DLD1 (cell line): ENCODE results near the gene NOTO.

Source experiments
- in situ Hi-C: cut with HindIII; loops from 2 replicates; pipeline ENCODE4 v1.10.0; 2017; ENCODE audit warnings: low sequenced_read_pairs

NOTO gene

DNA sequence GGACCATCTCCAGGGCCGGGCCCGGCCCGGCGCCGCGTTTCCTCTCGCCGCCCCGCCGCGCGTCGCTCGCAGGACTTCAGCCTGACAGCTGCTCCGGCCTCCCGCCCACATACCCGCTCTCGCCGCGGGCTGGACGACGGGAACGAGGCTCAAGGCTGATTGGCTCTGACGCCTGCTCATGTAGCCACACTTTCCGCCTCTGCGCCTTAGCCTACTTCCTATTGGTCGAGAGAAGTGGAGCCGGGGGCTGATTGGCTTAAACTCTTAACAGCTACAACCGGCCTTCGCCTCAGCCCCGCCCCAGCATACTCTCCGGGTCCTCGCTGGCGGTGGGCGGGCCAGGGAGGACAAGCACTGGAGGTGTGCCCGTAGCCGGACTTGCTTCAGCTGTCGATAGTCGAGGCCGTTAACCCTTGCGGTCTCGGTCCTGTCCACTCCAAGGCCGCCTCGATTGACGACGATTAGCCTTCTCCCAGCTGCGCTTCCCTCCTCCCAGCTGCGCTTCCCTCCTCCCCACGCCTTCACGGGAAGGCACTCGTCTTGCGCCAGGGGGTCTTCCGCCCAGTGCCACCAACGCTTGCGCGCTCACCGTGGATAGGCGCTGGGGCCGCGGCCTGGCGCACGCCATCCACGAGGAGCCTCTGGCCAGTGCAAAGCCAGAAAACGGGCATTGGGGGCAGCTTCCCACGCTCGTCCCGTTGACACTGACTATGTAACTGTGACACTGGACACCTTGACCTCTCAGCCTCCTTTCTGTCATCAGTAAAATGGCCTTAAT, 31.0 kb downstream of the NOTO start, which contains the start of gene PRADC1:
Gene PRADC1, minus strand, starts transcription at position 86 of the 778 bp plus-strand sequence. Its CDS starts 79 bp downstream, at position 7.
- in situ Hi-C loops: no loop called here

DNA sequence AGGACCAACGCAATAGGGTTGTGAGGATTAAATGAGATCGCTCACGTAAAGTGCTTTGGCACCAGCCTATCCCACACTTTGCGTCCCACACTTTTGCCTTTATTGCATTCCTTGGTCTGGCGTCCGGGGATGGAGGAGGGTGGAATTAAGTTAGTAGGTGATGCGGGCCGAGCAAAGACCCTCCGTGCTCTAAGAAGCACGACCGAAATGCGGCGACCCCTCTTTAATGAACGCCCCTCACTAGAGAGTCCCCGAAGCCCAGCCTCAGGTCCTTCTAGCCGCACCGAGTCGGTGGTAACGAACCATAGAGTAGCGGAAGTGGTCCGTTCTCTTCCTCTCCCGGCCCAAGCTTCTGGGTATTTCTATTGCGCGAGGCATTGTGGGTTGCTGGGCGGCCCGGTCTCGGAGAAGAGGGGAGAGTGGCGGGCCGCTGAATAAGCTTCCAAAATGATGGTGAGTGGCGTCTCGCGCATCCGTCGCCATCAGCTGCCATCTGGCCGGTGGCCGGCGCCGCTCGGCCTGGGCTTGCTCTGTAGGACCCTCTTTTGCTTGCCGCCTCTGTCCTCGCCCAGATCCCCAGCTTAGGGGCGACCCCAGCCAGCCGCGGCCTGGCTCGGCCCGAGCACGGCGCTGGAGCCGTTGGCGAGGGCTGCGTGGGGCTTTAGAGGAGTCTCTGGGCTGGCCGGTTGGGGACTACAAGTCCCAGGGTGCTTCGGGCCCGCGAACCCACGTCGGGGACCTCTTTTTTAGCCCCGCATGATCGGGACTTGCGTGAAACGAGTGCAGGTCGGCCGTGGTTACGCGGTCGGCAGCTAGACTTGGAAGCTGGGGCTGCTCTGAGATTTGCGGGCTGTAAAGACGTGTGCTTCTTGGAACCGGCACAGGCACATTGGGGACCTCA, 31.8 kb downstream of the NOTO start, which contains the start of gene CCT7:
Gene CCT7, plus strand, starts transcription at position 377 of the 901 bp plus-strand sequence. Its CDS starts 71 bp downstream, at position 448.
- in situ Hi-C loops: no loop called here

DNA sequence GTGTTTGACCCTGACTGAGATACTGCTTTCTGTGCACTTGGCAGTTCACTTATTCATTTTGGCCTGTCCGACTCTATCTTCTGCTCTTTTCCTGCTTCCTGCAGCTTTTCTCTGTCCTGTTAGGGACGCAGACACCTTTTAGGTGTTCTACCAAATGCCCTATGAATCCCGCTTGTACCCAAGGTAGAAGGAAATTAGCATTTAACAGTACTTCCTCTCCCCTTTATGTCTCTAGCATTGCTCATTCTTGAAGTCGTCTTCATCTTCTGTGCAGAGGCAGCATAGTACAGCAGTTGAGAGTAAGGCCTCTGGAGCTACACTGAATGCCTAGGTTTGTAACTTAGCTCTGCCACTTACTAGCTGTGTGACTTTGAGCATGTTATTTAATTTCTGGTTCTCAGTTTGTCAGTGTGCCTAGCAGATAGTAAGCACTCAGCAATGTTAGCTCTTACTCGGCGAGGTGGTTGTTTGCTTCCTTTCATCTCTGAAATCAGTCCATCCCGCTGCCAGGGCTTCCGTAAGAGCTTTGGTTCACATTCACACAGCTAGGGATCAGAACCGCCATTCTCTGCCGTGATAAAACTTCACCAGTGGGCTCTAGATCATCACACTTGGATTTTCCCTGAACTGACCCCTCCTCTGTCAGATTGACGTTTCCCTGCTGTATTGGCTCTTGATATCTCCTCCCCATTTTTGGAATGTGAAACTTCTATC, 33.1 kb downstream of the NOTO start:
- in situ Hi-C loops: loop anchor here (5.0 kb wide), 1 partner anchor 57 kb away; the partner anchor contains the start of gene EGR4

DNA sequence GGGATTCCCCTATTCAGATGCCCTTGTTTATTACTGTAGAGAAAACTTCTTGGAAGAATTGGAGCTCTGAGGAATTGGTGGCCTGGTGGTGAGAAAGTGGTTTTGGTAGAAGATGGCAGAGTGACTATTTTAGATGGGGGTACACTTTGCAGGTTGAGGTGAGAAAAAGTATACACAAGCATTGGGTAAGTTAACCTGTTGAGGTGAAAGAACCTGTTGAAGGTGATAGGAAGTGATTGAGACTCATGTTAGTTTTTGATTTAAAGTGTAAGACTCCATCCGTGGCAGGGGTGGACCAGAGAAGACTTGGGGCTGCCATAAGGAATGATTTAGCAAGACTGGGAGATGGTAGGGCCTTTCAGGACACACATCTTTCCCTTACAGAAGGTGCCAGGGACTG, 34.8 kb downstream of the NOTO start:
- in situ Hi-C loops: loop anchor here (5.0 kb wide), 1 partner anchor 55 kb away; the partner anchor contains the start of gene EGR4

DNA sequence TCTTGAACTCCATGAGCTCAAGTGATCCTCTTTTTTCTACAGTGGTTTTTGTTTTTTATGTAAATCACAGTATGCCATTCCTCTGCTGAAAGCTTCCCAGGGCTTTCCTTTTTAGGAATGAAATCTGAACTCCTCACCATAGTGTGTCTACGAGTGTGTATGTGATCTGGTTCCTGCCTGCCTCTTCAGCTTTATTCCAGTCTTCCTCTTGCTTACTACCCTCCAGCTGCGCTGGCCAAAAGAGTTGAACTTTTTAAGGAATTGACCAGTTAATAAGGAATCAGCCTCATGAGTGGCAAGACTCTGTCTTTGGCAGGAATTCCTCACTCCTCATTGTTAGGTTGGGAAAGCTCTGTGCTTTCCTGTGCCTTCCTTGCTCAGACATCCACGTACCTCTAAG, 35.8 kb downstream of the NOTO start:
- in situ Hi-C loops: loop anchor here (5.0 kb wide), 1 partner anchor 54 kb away; the partner anchor contains the start of gene EGR4

DNA sequence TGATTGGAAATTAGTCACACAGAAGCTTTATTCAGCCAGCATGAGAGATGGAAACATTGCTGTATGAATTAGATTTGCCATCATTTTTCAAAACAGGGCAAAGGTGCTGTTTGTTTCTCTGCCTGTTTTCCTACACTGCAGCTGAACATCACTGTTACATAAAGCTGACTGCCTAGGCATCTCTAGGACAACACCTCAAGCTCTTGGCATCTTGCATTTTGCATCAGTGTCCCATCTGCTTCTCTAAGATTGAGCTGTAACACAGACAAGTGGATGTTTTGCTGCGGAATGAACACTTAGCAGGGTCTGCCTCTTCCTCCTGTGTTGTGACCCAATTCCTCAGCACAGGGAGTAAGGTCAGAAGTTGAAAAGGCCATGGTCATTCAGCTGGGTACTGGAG, 36.6 kb downstream of the NOTO start:
- in situ Hi-C loops: loop anchor here (5.0 kb wide), 1 partner anchor 53 kb away; the partner anchor contains the start of gene EGR4

DNA sequence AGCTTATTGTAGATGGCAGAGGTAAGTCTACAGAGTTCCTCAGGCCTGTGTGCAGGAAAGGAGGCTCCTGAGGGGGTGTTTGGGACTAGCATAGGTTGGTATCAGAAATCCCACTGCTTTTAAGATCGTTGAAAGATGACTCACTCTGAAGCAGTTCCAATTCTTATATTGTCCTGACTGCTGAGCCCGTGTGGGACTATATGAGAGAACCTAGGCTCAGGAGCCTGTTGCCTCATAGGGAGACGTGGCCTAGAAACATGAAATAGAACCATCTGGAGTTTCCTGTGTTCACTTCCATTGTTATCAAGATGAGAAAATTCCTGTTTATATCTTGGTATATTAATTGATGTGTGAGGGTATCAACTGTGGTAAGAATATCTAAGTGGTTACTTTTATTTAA, 37.4 kb downstream of the NOTO start:
- in situ Hi-C loops: loop anchor here (5.0 kb wide), 1 partner anchor 53 kb away; the partner anchor contains the start of gene EGR4

DNA sequence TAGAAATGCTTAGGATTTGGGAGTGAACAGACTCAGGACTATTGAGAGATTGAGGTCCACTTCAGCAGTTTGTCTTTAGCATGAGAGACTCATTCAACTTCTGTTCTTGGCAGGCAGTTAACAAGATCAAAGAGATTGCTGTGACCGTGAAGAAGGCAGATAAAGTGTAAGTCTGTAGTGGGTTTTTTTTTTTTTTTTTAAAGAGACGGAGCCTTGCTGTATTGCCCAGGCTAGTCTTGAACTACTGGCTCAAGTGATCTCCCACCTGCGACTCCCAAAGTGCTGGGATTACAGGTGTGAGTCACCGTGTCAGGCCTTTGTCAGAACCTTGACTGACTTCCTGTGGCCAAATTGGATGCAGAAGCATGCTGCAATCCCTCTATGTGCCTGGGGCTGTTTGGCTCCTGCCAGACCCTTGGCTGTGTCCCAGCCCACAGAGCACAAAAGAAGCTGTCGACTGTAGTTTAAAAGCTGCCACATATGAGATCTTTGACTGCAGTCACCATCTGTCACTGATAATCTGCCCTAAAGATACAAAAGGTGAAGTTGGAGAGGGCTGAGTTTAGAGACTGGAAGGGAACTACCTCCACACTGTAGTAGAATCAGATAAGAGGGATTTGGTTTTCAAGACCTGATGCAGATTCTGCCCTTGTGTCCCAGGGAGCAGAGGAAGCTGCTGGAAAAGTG, 41.7 kb downstream of the NOTO start:
- in situ Hi-C loops: no loop called here

DNA sequence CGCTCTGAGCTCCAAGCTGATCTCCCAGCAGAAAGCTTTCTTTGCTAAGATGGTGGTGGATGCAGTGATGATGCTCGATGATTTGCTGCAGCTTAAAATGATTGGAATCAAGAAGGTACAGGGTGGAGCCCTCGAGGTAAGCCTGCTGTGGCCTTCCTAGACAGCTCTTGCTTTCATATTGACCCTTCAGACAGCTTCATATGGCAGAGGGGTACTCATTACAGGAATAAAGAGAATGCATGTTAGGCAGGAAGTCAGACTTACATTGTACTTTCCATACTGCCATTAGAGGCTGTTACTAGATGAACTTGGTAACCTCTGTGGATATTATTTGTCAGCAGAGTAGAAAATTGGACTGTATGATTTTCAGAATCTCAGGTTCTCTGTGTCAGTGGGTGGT, 42.2 kb downstream of the NOTO start:
- in situ Hi-C loops: no loop called here

DNA sequence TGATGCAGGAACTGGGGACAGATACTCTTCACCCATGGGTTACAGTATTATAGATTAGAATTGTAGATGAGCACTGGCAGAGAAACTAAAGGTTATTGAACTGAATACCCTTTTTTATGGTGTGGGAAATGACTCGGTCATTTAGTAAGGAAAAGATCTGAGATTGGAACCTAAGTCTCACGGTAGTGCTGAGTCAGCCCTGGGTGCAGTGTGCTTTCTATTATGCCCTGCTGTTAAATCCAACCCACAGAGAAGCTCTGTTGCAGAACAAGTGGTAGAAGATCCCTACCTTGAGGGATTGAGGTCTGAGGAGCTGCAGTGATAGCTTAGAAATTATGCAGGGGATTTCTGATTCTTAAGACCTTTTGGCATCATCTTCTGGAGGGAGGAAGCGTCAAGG, 44.5 kb downstream of the NOTO start:
- in situ Hi-C loops: no loop called here

DNA sequence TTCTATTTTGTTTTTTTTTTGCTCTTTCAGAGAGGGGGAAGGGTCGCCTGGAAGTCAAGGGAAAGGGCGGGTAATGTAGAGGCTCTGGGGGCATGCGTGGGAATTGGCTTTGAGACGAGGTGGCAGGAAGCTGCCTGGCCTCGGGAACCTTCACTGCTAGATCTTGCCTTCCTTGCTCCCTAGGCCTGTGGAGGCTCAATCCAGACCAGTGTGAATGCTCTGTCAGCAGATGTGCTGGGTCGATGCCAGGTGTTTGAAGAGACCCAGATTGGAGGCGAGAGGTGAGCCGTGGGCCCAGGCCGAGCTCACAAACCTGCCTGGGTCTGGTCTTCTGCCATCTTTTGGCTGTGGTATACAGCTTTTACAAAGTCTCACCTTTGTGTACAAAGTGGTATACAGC, 47.3 kb downstream of the NOTO start:
- in situ Hi-C loops: no loop called here

DNA sequence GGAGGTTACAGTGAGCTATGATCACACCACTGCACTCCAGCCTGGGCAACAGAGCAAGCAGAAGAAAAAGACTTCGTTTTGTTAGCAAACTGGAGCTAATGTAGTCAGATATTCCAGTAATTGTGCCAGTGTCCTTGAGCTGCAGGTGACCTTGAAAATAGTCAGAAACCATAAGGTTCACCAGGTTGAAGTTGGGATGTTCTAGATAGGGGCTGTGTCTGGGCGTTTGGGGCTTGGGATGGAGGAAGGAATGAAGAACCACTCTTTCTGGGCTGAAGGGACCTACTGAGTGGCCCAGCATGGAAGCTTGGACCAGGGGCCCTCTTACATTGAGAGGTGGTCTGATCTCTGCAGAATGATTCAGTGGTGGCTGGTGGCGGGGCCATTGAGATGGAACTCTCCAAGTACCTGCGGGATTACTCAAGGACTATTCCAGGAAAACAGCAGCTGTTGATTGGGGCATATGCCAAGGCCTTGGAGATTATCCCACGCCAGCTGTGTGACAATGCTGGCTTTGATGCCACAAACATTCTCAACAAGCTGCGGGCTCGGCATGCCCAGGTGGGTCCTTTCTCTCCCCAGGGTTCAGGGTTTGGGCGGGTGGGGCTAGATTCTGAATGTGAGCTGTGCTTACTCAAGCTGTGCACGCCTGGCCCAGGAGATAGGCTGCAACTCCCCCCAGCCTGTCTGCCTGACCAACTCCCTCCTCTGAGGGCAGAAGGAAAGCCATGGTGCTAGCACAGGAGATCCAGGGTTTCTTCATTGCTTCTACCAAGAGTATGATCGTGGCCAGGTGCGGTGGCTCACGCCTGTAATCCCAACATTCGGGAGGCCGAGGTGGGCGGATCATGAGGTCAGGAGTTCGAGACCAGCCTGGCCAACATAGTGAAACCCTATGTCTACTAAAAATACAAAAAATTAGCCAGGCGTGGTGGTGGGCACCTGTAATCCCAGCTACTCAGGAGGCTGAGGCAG, 48.8 kb downstream of the NOTO start:
- in situ Hi-C loops: no loop called here

DNA sequence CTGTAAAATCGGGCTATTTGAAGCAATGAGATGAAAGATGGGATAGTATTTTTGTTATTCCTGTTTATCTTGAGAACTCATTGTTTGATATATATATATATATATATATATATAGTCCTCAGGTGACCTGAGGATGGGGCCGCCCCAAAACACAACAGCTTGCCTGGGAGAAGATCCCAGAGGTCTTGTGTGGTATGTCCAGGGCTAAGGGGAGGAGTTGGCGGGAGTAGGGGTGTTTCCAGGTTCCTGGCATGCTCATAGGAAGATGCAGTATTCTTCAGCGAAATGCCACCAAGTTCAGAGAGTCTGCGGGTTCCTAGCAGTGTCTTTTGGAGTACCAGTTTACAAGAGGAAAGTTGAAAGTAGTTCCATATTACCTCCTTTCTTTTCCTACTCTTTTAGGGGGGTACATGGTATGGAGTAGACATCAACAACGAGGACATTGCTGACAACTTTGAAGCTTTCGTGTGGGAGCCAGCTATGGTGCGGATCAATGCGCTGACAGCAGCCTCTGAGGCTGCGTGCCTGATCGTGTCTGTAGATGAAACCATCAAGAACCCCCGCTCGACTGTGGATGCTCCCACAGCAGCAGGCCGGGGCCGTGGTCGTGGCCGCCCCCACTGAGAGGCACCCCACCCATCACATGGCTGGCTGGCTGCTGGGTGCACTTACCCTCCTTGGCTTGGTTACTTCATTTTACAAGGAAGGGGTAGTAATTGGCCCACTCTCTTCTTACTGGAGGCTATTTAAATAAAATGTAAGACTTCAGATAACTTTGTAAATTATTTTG, 50.1 kb downstream of the NOTO start:
- in situ Hi-C loops: no loop called here

DNA sequence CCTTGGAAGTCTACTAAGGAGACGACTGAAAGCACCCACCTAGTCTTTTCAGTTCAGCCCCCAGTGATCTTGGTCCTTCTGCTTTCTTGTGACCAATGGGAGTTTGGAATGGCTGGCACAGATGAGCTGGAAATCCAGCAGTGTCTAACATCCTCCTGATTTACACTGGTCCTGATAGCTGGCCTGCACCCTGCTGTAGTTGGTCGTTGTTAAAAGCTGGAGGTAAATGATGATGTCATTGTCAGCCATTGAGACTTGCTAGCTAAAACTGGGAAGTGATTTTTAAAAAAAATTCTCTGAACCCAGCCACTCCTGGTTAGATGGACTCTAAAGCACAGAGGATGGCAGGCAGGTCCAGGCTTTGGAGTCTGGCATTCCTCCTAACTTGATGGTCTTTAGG, 51.0 kb downstream of the NOTO start:
- in situ Hi-C loops: no loop called here

DNA sequence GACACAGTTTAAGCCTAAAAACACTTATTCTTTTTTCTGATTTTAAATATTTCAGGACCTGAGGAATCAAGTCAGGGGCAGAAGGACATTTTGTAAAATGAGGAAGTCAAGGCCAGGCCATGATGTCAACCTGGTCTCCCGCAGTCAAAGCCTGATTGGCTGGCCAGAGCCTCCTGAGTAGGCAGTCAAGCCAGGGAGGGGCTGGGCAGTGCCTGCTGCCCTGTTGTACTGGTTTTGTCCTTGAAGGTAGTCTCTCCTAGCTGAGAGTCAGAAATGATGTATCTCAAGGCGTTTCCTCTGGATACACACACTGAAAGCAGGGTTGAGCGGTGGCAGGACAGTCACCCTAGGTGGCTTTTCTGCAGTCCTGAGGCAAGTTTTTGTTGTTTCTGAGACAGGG, 51.5 kb downstream of the NOTO start:
- in situ Hi-C loops: no loop called here

DNA sequence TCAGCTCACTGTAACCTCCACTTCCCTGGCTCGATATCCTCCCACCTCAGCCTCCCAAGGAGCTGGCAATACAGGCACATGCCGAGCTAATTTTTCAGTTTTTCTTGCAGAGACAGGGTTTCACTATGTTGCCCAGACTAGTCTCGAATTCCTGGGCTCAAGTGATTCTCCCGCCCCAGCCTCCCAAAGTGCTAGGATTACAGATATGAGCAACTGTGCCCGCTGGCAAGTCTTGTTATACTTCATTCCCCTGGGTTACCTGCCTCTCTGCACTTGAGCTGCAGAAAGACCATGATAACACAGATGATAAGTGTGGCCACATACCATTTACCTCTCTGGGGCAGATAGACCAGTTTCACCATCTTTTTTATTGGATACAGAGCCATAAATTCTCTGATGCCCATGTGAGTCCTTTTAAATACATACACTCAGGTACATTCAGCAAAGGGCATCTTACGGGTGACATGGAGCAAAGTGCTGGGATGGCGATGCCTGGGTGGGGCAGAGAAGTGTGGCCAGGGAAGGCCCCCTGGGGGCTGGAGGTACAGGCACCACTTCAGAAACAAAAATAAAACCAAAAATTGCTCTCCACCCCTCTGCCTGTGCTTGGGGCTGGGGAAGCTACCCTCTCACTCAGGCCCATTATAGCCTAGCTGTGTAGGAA, 52.1 kb downstream of the NOTO start:
- in situ Hi-C loops: no loop called here

DNA sequence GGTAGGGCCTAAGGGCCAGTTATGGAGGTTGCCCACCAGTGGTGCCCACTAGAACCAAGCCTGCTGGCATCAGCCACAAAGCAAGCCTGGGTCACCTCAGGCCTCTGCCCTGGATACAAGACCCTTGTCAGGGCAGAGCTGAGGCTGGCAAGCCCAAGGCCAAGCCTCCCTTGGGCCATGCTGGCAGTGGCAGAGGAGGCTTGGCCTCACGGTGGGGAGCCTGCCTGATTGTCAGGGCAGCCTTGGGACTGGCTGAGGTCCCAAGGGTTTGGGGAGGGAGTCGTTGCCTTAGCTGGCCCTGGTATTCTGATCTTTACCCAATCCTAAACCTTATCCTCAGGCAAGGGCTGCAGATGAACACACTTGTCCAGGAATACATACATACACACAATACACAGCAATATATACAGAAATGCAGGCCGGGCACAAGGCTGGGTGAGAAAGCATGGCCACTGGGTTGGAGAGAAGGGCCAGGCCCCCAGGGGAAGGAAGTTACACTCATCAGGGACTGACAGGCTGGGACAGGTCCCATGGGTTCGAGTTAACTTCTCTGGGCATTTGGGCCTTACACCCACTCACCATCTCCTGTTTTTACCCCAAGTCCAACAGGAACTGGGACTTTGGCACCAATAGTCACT, 52.8 kb downstream of the NOTO start:
- in situ Hi-C loops: no loop called here
